ENCODE measurements around the gene BCL7C. TPM values are rescaled to one million over a fixed set of nuclear protein-coding genes. Genes with fewer than 3 reads are reported as not detected.
"Not testable (repeated sequence)": the region's sequence is repeated elsewhere in the genome, so short reads cannot be mapped to it uniquely, and the experiment has no call there.

BCL7C gene
- total RNA-seq, 1 donor from 2014 or later, result 34.6 TPM

DNA sequence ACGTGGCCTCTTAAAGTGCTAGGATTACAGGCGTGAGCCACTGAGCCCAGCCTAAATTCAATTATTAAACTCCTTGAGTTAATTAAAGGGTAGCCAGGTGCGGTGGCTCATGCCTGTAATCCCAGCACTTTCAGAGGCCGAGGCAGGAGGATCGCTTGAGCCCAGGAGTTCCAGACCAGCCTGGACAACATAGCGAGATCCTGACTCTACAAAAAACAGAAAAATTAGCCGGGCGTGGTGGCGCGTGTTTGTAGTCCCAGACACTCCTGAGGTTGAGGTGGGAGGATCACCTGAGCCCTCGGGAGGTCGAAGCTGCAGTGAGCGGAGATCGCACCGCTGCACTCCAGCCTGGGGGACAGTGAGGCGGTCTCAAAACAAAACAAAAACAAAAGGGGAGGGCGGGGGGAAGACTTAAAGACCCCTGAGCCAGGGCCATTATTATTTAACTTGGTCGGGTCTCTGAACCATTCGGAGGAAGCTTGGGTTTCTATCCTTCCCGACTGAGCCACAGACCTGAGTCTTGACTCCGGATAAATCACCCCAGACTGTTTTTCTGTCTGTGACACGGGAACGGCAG lies 19.5 kb downstream of the BCL7C start:
- peaks cover 11% of the 10 kb centered on the region for H3K36me3 Mint-ChIP-seq (ENCODE audit: low read depth)
- peak overlapping the region; percentile 97 for H3K27ac Mint-ChIP-seq (ENCODE audit: unreplicated experiment)
- H3K27me3 Mint-ChIP-seq (ENCODE audit: low read depth), result no peaks in the 10 kb centered on the region
- no peak for TF ChIP-seq CTCF (IDR thresholded peaks at IDR 0.05)
- peak overlapping the region; percentile 89 for H3K4me3 Mint-ChIP-seq (ENCODE audit: unreplicated experiment)
- peaks cover 28% of the 10 kb centered on the region for H3K4me1 Mint-ChIP-seq (ENCODE audit: low read depth)
- no peak for DNase-seq (ENCODE audit: low spot score)
- H3K9me3 Mint-ChIP-seq (ENCODE audit: low read depth), result no peaks in the 10 kb centered on the region

- peaks cover 14% of the 10 kb centered on the region for H3K4me1 Mint-ChIP-seq (ENCODE audit: low read depth)
- no peaks in the 10 kb centered on the region for H3K9me3 Mint-ChIP-seq (ENCODE audit: low read depth)
- no peak for DNase-seq (ENCODE audit: low spot score)
- H3K4me3 Mint-ChIP-seq (ENCODE audit: unreplicated experiment), result no peak overlapping the region
- peaks cover 4% of the 10 kb centered on the region for H3K36me3 Mint-ChIP-seq (ENCODE audit: low read depth)
- H3K27me3 Mint-ChIP-seq (ENCODE audit: low read depth), result no peaks in the 10 kb centered on the region
- no peak for TF ChIP-seq CTCF (IDR thresholded peaks at IDR 0.05)
- H3K27ac Mint-ChIP-seq (ENCODE audit: unreplicated experiment), result no peak overlapping the region
These were observed 23.0 kb downstream of the BCL7C start for GRCh38 chr16:30870904-30871303.

- DNase-seq (ENCODE audit: low spot score), result no peak
- H3K4me3 Mint-ChIP-seq (ENCODE audit: unreplicated experiment), result no peak overlapping the region
- peaks cover 4% of the 10 kb centered on the region for H3K36me3 Mint-ChIP-seq (ENCODE audit: low read depth)
- no peak overlapping the region for H3K27ac Mint-ChIP-seq (ENCODE audit: unreplicated experiment)
- H3K4me1 Mint-ChIP-seq (ENCODE audit: low read depth), result no peaks in the 10 kb centered on the region
- no peaks in the 10 kb centered on the region for H3K27me3 Mint-ChIP-seq (ENCODE audit: low read depth)
- TF ChIP-seq CTCF (IDR thresholded peaks at IDR 0.05), result peak; percentile 52
- no peaks in the 10 kb centered on the region for H3K9me3 Mint-ChIP-seq (ENCODE audit: low read depth)
These were observed 26.1 kb downstream of the BCL7C start for GRCh38 chr16:30867747-30868146.

DNA sequence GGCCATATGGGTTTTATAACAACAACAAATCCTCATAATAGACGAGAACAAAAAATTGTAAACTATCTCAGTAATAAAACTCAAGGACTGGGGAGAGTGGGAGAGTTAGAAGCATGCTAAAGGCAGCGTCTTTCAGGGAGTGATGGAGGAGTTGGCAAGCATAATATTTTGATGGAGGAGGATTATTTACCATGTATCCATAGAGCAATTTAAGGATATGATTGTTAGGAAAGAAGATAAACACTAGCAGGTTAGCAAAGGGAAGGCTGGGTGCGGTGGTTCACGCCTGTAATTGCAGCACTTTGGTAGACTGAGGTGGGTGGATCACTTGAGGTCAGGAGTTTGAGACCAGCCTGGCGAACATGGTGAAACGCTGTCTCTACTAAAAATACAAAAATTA lies 27.8 kb downstream of the BCL7C start:
- Mint-ChIP-seq H3K27ac (ENCODE audit: unreplicated experiment) (no peak overlapping the region), H3K9me3 (ENCODE audit: low read depth) (no peaks in the 10 kb centered on the region), H3K4me3 (ENCODE audit: unreplicated experiment) (no peak overlapping the region), H3K36me3 (ENCODE audit: low read depth) (no peaks in the 10 kb centered on the region), H3K4me1 (ENCODE audit: low read depth) (no peaks in the 10 kb centered on the region), H3K27me3 (ENCODE audit: low read depth) (no peaks in the 10 kb centered on the region)
- no peak for TF ChIP-seq CTCF (IDR thresholded peaks at IDR 0.05)
- DNase-seq (ENCODE audit: low spot score), result no peak

- not testable (repeated sequence) for H3K27me3 Mint-ChIP-seq (ENCODE audit: low read depth); H3K4me1 Mint-ChIP-seq (ENCODE audit: low read depth); H3K27ac Mint-ChIP-seq (ENCODE audit: unreplicated experiment); H3K4me3 Mint-ChIP-seq (ENCODE audit: unreplicated experiment); DNase-seq (ENCODE audit: low spot score); H3K9me3 Mint-ChIP-seq (ENCODE audit: low read depth); H3K36me3 Mint-ChIP-seq (ENCODE audit: low read depth)
These were observed 30.7 kb downstream of the BCL7C start for GRCh38 chr16:30863178-30863577.

GRCh38 chr16:30860729-30861128 lies 33.1 kb downstream of the BCL7C start:
- not testable (repeated sequence) for H3K36me3 Mint-ChIP-seq (ENCODE audit: low read depth)

More at GRCh38 chr16:30860729-30861128, 33.1 kb downstream of the BCL7C start:
- not testable (repeated sequence) for DNase-seq (ENCODE audit: low spot score); H3K27me3 Mint-ChIP-seq (ENCODE audit: low read depth); H3K4me3 Mint-ChIP-seq (ENCODE audit: unreplicated experiment); H3K27ac Mint-ChIP-seq (ENCODE audit: unreplicated experiment); H3K4me1 Mint-ChIP-seq (ENCODE audit: low read depth); H3K9me3 Mint-ChIP-seq (ENCODE audit: low read depth)

Measured in chondrocyte (in vitro differentiated cells).